WERI-Rb-1 (cell line): Measurements from ENCODE around the gene FOXK2.
"Not testable (repeated sequence)": the region's sequence is repeated elsewhere in the genome, so short reads cannot be mapped to it uniquely, and the experiment has no call there.

Experiments
- DNase-seq: peaks from one replicate; pipeline ENCODE4 v3.0.0-alpha.2; 2020
- H3K27ac ChIP-seq: fragments of 250-450 bp; sonication (Bioruptor Pico); 2 replicates; pipeline ENCODE4 v1.5.1; 2020; ENCODE audit warnings: mild to moderate bottlenecking, moderate library complexity
- H3K27me3 ChIP-seq: fragments of 250-450 bp; sonication (Bioruptor Pico); 2 replicates; pipeline ENCODE4 v1.5.1; 2021; ENCODE audit warnings: mild to moderate bottlenecking, low read depth, moderate library complexity; ENCODE audit not compliant: insufficient read depth, severe bottlenecking
- H3K36me3 ChIP-seq: fragments of 250-450 bp; sonication (Bioruptor Pico); 2 replicates; pipeline ENCODE4 v1.5.1; 2020; ENCODE audit warnings: mild to moderate bottlenecking, moderate library complexity
- H3K4me3 ChIP-seq: 2 replicates; pipeline ENCODE4 v1.5.1; 2011; ENCODE audit warnings: low read depth, mild to moderate bottlenecking, control low read depth, low read length
- H3K9me3 ChIP-seq: fragments of 250-450 bp; sonication (Bioruptor Pico); 2 replicates; pipeline ENCODE4 v1.5.1; 2021; ENCODE audit warnings: mild to moderate bottlenecking, moderate library complexity; ENCODE audit not compliant: severe bottlenecking
- CTCF ChIP-seq: IDR thresholded peaks from 2 replicates; pipeline ENCODE4 v1.5.1; 2011; ENCODE audit warnings: low read depth, mild to moderate bottlenecking, control low read depth, inconsistent platforms, low read length

FOXK2 gene

DNA sequence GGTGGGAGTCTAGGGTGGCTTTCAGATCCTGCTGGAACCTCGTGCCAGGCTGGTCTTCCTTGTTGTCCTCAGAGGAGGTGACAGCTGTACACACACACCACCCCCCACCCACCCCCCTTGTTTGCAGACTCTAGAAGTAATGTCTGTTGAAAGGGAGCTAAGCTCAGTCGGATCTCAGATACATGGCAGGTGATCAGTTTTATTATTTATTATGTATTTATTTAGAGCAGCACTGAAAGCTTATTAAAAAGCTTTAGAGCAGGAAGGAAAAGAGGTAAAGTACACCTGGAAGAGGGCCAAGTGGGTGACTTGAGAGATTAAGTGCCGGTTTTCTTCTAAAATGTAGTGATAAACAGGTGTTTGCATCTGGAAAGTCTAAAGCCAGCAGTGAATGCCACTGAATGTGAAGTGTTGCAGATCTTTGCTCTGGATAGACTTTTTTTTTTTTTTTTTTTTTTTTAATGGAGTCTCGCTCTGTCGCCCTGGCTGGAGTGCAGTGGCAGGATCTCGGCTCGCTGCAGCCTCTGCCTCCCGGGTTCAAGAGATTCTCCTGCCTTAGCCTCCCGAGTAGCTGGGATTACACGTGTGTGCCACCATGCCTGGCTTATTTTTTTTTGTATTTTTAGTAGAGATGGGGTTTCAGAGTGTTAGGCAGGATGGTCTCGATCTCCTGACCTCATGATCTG, 40.2 kb downstream of the FOXK2 start:
- H3K27me3 ChIP-seq: no peaks in the 10 kb centered on the region
- no peak overlapping the region for H3K4me3 ChIP-seq
- DNase-seq: peak; percentile 35
- H3K36me3 ChIP-seq: peaks cover 33% of the 10 kb centered on the region
- TF ChIP-seq CTCF: no peak
- H3K9me3 ChIP-seq: no peaks in the 10 kb centered on the region
- H3K27ac ChIP-seq: peak overlapping the region; percentile 29

DNA sequence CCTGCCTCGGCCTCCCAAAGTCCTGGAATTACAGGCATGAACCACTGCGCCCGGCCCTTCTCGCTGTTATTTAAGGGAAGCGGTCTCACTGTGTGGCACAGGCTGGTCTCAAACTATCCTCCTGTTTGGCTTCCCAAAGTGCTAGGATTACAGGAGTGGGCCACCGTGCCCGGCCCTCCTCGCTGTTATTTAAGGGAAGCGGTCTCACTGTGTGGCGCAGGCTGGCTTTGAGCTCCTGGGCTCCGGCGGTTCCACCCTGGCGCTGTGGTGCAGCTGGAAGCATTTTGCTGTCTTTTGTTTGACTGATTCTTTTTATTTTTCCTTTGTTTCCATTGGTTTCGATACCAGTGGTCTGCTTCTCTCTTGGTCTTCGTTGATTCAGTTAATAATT, 40.7 kb downstream of the FOXK2 start:
- Histone ChIP-seq H3K4me3 (no peak overlapping the region), H3K27ac (no peak overlapping the region), H3K27me3 (no peaks in the 10 kb centered on the region), H3K9me3 (no peaks in the 10 kb centered on the region), H3K36me3 (peaks cover 39% of the 10 kb centered on the region)
- TF ChIP-seq CTCF: no peak
- DNase-seq: no peak

- DNase-seq: no peak
- TF ChIP-seq CTCF: no peak
- H3K27me3 ChIP-seq: no peaks in the 10 kb centered on the region
- H3K27ac ChIP-seq: no peak overlapping the region
- H3K9me3 ChIP-seq: no peaks in the 10 kb centered on the region
- H3K4me3 ChIP-seq: no peak overlapping the region
- H3K36me3 ChIP-seq: peaks cover 45% of the 10 kb centered on the region
These were observed 41.4 kb downstream of the FOXK2 start for GRCh38 chr17:82560802-82561428.

DNA sequence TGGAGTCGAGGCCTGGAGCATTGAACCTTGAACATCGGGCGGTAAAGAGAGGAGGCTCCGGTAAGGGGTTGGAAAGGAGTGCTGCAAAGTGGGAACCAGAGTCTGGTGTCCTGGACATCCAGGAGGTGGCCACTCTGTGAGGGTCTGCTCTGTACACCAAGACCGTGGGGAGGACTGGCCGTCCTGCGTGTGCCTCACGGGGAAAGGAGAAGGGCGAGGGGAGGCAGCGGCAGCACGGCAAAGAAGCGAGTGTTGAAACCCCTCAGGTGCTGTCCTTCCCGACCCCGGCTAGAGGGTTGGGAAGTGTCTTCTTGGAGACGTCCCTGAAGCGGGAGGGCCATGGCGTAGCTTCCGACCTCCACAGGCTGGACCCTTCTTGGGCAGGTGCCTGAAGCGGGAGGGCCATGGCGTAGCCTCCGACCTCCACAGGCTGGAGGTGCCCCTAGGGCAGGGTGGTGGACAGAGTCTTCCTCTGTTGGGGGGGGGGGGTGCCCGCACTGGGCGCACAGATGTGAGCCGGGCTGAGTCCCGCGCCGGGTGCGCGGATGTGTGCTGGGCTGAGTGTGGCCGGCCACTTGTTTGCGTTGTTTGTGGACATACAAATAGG, 42.0 kb downstream of the FOXK2 start:
- Histone ChIP-seq H3K36me3 (peaks cover 50% of the 10 kb centered on the region), H3K27me3 (no peaks in the 10 kb centered on the region), H3K9me3 (no peaks in the 10 kb centered on the region), H3K4me3 (no peak overlapping the region), H3K27ac (no peak overlapping the region)
- DNase-seq: no peak
- no peak for TF ChIP-seq CTCF

DNA sequence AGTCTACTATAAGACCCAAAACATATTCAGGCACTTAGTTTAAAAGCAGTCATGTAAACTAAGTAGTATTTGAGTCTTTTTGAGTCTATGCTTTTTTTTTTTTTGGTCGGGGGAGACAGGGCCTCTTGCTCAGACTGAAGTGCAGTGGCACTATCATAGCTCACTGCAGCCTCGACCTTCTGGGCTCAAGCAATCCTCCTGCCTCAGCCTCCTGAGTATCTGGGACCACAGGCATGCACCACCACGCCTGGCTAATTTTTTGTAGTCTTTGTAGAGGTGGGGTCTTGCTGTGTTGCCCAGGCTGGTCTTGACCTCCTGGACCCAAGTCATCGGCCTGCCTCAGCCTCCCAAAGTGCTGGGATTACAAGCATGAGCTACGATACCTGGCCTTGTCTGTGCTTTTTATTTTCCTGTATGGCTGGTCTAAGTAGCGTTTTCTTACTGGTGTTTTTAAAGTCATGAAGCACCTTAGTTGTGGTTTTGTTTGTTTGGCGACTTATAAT, 43.2 kb downstream of the FOXK2 start:
- H3K9me3 ChIP-seq, H3K27me3 ChIP-seq, H3K4me3 ChIP-seq, H3K27ac ChIP-seq, DNase-seq: not testable (repeated sequence)
- peaks cover 58% of the 10 kb centered on the region for H3K36me3 ChIP-seq

- Histone ChIP-seq H3K4me3 (no peak overlapping the region), H3K27ac (no peak overlapping the region), H3K9me3 (no peaks in the 10 kb centered on the region), H3K27me3 (no peaks in the 10 kb centered on the region), H3K36me3 (peaks cover 58% of the 10 kb centered on the region)
- no peak for DNase-seq
- no peak for TF ChIP-seq CTCF
These were observed 43.8 kb downstream of the FOXK2 start for GRCh38 chr17:82563318-82563717.

DNA sequence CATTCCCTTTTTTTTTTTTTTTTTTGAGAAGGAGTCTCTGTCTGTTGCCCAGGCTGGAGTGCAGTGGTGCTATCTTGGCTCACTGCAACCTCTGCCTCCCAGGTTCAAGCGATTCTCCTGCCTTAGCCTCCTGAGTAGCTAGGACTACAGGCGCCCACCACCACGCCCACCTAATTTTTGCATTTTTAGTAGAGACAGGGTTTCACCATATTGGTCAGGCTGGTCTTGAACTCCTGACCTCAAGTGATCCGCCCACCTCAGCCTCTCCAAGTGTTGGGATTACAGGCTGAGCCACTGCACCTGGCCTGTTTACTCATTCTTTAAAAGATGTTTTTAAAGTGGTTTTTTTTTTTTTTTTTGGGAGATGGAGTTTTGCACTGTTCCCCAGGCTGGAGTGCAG, 44.2 kb downstream of the FOXK2 start:
- not testable (repeated sequence) for H3K4me3 ChIP-seq, DNase-seq
- H3K36me3 ChIP-seq: peaks cover 61% of the 10 kb centered on the region

More for the DNA sequence above, 44.2 kb downstream of the FOXK2 start:
- not testable (repeated sequence) for H3K27me3 ChIP-seq, H3K27ac ChIP-seq, H3K9me3 ChIP-seq
